GM12872 (cell line): ENCODE measurements around the gene ZNF221.

Experiments used
- TF ChIP-seq, protein P1 (sequence below): IDR thresholded peaks from 3 replicates; pipeline ENCODE4 v1.5.1; 2011; ENCODE audit warnings: low read depth, mild to moderate bottlenecking, low read length, moderate library complexity; ENCODE audit not compliant: insufficient read depth

ZNF221 gene

DNA sequence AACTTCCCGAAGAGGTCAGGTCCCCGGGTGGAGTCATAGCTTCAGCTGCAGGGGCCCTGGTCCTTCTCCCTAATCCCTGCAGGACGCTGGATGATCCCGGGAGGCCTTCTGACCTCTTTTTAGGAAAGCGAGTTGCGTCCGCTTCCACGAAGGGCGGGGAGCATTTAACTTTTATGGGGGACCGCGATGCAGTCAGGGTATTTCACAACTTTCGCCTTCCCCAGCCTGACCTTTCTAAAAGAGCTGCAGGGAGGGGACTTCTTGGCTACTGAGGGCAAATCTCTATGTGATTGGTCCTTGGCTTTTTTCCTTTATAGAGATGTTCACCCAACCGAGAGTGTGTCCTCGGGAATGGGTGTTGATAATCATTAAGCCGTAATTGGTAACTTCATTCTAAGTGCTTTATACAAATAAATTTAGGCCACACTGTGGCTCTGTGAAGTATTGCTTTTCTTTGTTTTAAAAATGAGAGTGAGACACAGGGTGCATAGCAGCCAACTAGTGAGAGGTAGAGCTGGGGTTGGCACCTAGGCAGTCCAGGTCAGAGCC lies 52.5 kb downstream of the ZNF221 start:
- TF ChIP-seq, protein P1, sequence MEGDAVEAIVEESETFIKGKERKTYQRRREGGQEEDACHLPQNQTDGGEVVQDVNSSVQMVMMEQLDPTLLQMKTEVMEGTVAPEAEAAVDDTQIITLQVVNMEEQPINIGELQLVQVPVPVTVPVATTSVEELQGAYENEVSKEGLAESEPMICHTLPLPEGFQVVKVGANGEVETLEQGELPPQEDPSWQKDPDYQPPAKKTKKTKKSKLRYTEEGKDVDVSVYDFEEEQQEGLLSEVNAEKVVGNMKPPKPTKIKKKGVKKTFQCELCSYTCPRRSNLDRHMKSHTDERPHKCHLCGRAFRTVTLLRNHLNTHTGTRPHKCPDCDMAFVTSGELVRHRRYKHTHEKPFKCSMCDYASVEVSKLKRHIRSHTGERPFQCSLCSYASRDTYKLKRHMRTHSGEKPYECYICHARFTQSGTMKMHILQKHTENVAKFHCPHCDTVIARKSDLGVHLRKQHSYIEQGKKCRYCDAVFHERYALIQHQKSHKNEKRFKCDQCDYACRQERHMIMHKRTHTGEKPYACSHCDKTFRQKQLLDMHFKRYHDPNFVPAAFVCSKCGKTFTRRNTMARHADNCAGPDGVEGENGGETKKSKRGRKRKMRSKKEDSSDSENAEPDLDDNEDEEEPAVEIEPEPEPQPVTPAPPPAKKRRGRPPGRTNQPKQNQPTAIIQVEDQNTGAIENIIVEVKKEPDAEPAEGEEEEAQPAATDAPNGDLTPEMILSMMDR, result no peak

DNA sequence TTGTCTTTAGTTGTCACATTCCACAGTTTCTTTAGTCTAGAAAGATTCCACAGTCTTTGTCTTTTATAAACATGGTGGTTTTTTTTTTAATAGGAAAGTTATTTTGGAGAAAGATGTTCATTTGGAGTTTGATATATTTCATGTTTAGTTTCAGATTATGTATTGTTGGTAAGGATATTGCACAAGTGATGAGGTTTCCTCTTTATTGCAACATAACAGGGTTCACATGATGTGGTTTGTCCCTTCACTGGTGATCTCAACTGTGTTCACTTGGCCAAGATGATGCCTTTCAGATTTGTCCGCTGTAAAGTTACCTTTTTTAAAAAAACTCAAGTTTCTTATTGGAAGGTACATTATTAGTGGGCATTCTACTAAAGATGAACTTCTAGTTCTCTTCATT lies 54.9 kb downstream of the ZNF221 start:
- TF ChIP-seq, protein P1, result no peak

DNA sequence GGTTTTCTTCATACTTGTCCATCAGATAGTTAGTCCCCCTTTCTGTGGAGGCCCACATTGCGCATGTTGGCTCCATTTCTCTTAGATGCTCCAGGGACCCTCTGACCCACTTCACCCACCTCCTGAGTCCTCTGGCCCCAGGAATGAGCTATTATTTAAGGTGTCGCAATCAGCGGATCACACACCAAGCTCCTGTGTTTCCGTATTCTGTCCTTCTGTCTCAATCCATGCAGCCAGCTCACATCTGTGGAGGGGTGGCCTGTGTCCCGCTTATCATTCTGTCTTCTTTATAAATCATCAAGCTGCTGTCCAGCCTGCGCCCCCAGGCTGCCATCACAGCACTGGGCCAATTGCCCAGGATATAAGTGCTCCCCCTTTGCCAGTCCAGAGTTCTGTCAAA lies 56.4 kb downstream of the ZNF221 start:
- TF ChIP-seq, protein P1, result no peak

DNA sequence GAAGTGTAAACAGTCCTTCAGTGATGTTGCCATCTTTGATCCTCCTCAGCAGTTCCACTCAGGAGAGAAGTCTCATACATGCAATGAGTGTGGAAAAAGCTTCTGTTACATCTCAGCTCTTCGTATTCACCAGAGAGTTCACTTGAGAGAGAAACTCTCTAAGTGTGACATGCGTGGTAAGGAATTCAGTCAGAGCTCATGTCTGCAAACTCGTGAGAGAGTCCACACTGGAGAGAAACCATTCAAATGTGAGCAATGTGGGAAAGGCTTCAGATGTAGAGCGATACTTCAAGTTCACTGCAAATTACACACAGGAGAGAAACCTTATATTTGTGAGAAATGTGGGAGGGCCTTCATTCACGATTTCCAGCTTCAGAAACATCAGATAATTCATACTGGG lies 59.4 kb downstream of the ZNF221 start:
- TF ChIP-seq, protein P1, result no peak
